HepG2 (cell line): ENCODE results near the gene SLC43A3. TPM values are rescaled to one million over a fixed set of nuclear protein-coding genes. Genes with fewer than 3 reads are reported as not detected.

Experiments
- ASH2L ChIP-seq: fragments of 300-600, 200-600 bp; sonication (generic); IDR thresholded peaks from 2 replicates; pipeline ENCODE4 v1.7.0; 2017; ENCODE audit warnings: low read depth, mild to moderate bottlenecking, moderate library complexity, mixed read lengths, low read length; ENCODE audit not compliant: insufficient read length
- ELF3 ChIP-seq: IDR thresholded peaks from 2 replicates; pipeline ENCODE4 v1.6.1; 2016; ENCODE audit warnings: missing genetic modification reagents, missing compliant biosample characterization
- ELF4 ChIP-seq: sonication (generic); formaldehyde crosslinking; IDR thresholded peaks from 2 replicates; pipeline ENCODE4 v1.5.0; 2020; ENCODE audit warnings: missing genetic modification reagents, mild to moderate bottlenecking, moderate library complexity, borderline replicate concordance
- EP300 ChIP-seq, 3 experiments: sonication (generic) in 1 of 3; formaldehyde crosslinking in 1 of 3; IDR thresholded peaks; 2 replicates each; pipeline versions ENCODE4 v1.5.1 to v1.6.1; 2011 to 2020; ENCODE audit warnings: low read depth in 2 of 3, low read length in 2 of 3, borderline replicate concordance in 1 of 3, improper control_type of control experiment in 1 of 3, mild to moderate bottlenecking in 1 of 3, missing genetic modification reagents in 1 of 3, moderate library complexity in 1 of 3
- MAX ChIP-seq: IDR thresholded peaks from 2 replicates; pipeline ENCODE4 v1.6.1; 2012; ENCODE audit warnings: inconsistent platforms
- MED1 ChIP-seq: sonication (generic); formaldehyde crosslinking; IDR thresholded peaks from 2 replicates; pipeline ENCODE4 v1.4.0; 2020; ENCODE audit warnings: missing genetic modification reagents
- SAP130 ChIP-seq: IDR thresholded peaks from 2 replicates; pipeline ENCODE4 v1.6.1; 2016; ENCODE audit warnings: low read depth
- SRY ChIP-seq: sonication (generic); formaldehyde crosslinking; IDR thresholded peaks from 2 replicates; pipeline ENCODE4 v1.8.0; 2022; ENCODE audit warnings: mild to moderate bottlenecking, missing genetic modification reagents
- STAG1 ChIP-seq: sonication (generic); formaldehyde crosslinking; IDR thresholded peaks from 2 replicates; pipeline ENCODE4 v1.4.0; 2020; ENCODE audit warnings: missing genetic modification reagents
- ZFP36L1 ChIP-seq: sonication (generic); formaldehyde crosslinking; IDR thresholded peaks from 2 replicates; pipeline ENCODE4 v1.8.0; 2022; ENCODE audit warnings: mild to moderate bottlenecking, missing genetic modification reagents, moderate library complexity
- ZFX ChIP-seq: sonication (generic); formaldehyde crosslinking; IDR thresholded peaks from 2 replicates; pipeline ENCODE4 v1.4.0; 2020; ENCODE audit warnings: mild to moderate bottlenecking, low read depth, missing genetic modification reagents, moderate library complexity
- ZNF263 ChIP-seq: sonication (generic); formaldehyde crosslinking; IDR thresholded peaks from 2 replicates; pipeline ENCODE4 v1.4.0; 2020; ENCODE audit warnings: missing genetic modification reagents
- ZNF556 ChIP-seq: sonication (generic); formaldehyde crosslinking; IDR thresholded peaks from 2 replicates; pipeline ENCODE4 v1.4.0; 2020; ENCODE audit warnings: mild to moderate bottlenecking, missing genetic modification reagents, borderline replicate concordance
- ZNF609 ChIP-seq: sonication (generic); formaldehyde crosslinking; IDR thresholded peaks from 2 replicates; pipeline ENCODE4 v1.4.0; 2020; ENCODE audit warnings: mild to moderate bottlenecking, missing genetic modification reagents, borderline replicate concordance
- ZNF691 ChIP-seq: sonication (generic); formaldehyde crosslinking; IDR thresholded peaks from 2 replicates; pipeline ENCODE4 v1.4.0; 2020; ENCODE audit warnings: missing genetic modification reagents, low read depth, mild to moderate bottlenecking, borderline replicate concordance
- polyA plus RNA-seq, 8 experiments: library from polyadenylated mRNA; depleted of rRNA in 3 of 8; stranded (reverse) in 7 of 8; unstranded in 1 of 8; fragments of >200 nt; fragmentation: Illumina TruSeq in 4 of 8; extraction: Trizol in 4 of 8; gene quantifications; 2 replicates each; pipeline versions ENCODE4 v1.2.1 to v1.2.3, GENCODE V29; 2011 to 2016; ENCODE audit warnings: low read depth in 4 of 8, missing spikeins in 1 of 8, mixed read lengths in 1 of 8; ENCODE audit not compliant: insufficient read depth in 1 of 8
- total RNA-seq, 5 experiments: library from RNA; depleted of rRNA; stranded (reverse); fragments of >200 nt; fragmentation: Illumina TruSeq; extraction: Trizol; gene quantifications; 2 replicates each; pipeline ENCODE4 v1.2.3, GENCODE V29; 2016; ENCODE audit warnings: low read depth in 1 of 5

The SLC43A3 gene
- total and polyA plus RNA-seq, 2 of the 13 experiments (the other 11 are each of a cell fraction or from before 2014, with no cell fraction given), result 2.6 TPM; not detected in 1

GRCh38 chr11:57424792-57425564, 1.9 kb downstream of the SLC43A3 start (continued):
- TF ChIP-seq EP300 (IDR thresholded peaks at IDR 0.05; ENCODE audit: low read depth in 2 of 2, low read length in 2 of 2) (peak in 1 of 2 experiments; percentile 47; a peak in 1 of 4 replicates), EP300 (CRISPR knock-in tag; IDR thresholded peaks at IDR 0.05; ENCODE audit: borderline replicate concordance) (no peak), ZFX (CRISPR knock-in tag) (peak; percentile 61), ZNF556 (peak; percentile 50; the same call in 1 of the 2 replicates), MED1 (CRISPR knock-in tag) (peak; percentile 76), ELF4 (CRISPR knock-in tag) (no peak), ZNF691 (CRISPR knock-in tag) (peak; percentile 66; the same call in 1 of the 2 replicates), STAG1 (CRISPR knock-in tag) (no peak), SRY (no peak), ELF3 (CRISPR knock-in tag) (peak; percentile 36; the same call in 1 of the 2 replicates), ZNF263 (CRISPR knock-in tag) (peak; percentile 55; the same call in 1 of the 2 replicates), ZFP36L1 (CRISPR knock-in tag) (peak; percentile 77; the same call in 1 of the 2 replicates), ZNF609 (CRISPR knock-in tag) (0 out of 2 replicates have a peak, but pooled peaks have one; percentile 51), MAX (peak; percentile 32; the same call in 1 of the 2 replicates), SAP130 (CRISPR knock-in tag) (peak; percentile 62), ASH2L (no peak)
